ENCODE data around the gene PIK3C2A.
"Not testable (repeated sequence)": the region's sequence is repeated elsewhere in the genome, so short reads cannot be mapped to it uniquely, and the experiment has no call there.

Gene PIK3C2A

DNA sequence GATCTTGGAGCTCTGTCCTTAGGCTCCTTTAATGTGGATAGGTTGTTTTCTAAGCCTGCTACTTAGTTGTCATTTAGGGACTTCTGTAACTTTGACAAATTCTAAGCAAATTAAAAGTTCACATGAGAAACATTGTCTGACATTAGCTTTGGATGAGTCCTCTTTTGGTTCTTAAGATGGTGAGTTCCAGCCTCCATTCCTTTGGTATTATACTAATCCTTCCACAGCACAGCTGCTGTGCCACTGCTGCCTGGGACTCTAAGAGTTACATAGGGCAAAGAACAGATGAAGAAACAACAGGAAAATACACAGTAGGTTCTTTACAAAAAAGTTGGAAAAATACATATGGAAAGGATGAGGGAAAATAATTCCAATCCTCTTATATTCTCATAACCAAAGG lies 25.3 kb upstream of the PIK3C2A start:
- Histone ChIP-seq H3K4me3 (ENCODE audit: extremely low read depth, insufficient read depth, low read length, poor library complexity, severe bottlenecking) (no peak overlapping the region), H3K27ac (ENCODE audit: low read depth, low read length, severe bottlenecking) (no peak overlapping the region), H3K36me3 (ENCODE audit: control insufficient read depth, insufficient read depth, low read length) (no peaks in the 10 kb centered on the region), H3K4me1 (ENCODE audit: control insufficient read depth, insufficient read depth, low read length, poor library complexity, severe bottlenecking) (no peaks in the 10 kb centered on the region), H3K9me3 (ENCODE audit: control insufficient read depth, low read length) (no peaks in the 10 kb centered on the region)

DNA sequence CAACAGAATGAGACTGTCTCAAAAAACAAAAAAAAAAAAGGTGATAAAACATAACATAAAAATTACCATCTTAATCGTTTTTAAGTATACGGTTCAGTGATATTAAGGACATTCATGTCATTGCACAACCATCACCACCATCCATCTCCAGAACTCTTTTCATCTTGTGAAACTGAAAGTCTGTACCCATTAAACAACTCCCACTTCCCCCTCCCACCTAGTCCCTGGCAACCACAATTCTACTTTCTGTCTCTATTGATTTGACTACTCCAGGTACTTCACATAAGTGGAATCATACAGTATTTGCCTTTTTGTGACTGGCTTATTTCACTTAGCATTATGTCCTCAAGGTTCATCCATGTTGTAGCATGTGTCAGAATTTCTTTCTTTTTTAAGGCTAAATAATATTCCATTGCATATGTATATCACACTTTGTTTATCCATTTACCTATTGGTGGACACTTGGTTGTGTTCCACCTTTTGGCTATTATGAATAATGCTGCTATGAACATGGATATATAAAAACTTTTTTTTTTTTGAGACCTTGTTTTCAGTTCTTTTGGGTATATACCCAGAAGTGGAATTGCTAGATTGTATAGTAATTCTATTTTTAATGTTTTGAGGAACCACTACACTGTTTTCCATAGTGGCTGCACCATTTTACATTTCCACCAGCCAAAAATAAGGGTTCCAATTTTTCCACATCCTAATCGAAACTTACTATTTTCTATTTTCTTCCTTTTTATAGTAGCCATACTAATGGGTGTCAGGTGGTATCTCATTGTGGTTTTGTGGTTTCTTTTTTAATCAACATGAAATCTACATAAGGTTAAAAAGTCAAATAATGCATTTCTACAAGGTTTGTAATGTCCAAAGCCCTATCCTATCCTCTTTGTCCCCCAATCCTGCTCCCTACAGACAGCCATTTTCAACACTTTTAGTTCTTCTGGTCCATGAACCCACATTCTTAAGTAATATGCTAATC lies 23.4 kb upstream of the PIK3C2A start:
- whole genome bisulfite sequencing, 2 experiments (ENCODE audit: insufficient coverage in 2 of 2): 78 to 100% methylated on average over 2 of the region's 3 CpGs
- no peaks in the 10 kb centered on the region for H3K4me1 ChIP-seq (ENCODE audit: control insufficient read depth, insufficient read depth, low read length, poor library complexity, severe bottlenecking)

DNA sequence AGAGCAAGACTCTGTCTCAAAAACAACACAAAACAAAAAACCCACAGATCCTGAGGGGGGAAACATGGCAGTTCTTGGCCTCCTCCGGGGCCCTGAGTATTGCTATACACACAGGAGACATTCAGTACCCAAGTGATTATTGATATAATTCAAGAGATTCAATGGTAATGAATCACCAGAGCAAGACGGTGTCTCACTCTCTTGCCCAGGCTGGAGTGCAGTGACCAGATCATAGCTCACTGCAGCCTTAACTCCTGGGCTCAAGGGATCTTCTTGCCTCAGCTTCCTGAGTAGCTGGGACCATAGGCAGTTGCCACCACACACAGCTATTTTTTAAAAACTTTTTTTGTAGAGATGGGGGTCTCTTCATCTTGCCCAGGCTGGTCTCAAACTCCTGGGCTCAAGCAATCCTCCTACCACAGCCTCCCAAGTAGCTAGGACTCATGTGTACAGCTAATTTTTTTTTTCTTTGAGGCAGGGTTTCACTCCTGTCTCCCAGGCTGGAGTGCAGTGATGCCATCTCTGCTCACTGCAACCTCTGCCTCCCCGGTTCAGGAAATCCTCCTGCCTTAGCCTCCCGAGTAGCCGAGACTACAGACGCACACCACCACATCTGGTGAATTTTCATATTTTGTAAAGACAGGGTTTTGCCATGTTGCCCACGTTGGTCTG lies 21.8 kb upstream of the PIK3C2A start:
- Histone ChIP-seq H3K36me3 (ENCODE audit: control insufficient read depth, insufficient read depth, low read length) (no peaks in the 10 kb centered on the region), H3K4me3 (ENCODE audit: extremely low read depth, insufficient read depth, low read length, poor library complexity, severe bottlenecking) (no peak overlapping the region), H3K4me1 (ENCODE audit: control insufficient read depth, insufficient read depth, low read length, poor library complexity, severe bottlenecking) (peaks cover 4% of the 10 kb centered on the region), H3K9me3 (ENCODE audit: control insufficient read depth, low read length) (no peaks in the 10 kb centered on the region), H3K27ac (ENCODE audit: low read depth, low read length, severe bottlenecking) (no peak overlapping the region)
- 80 to 83% methylated on average over 6 of the region's 7 CpGs for WGBS, 2 experiments (ENCODE audit: insufficient coverage in 2 of 2)

More for the DNA sequence above, 23.4 kb upstream of the PIK3C2A start:
- Histone ChIP-seq H3K9me3 (ENCODE audit: control insufficient read depth, low read length) (no peaks in the 10 kb centered on the region), H3K36me3 (ENCODE audit: control insufficient read depth, insufficient read depth, low read length) (no peaks in the 10 kb centered on the region), H3K27ac (ENCODE audit: low read depth, low read length, severe bottlenecking) (no peak overlapping the region), H3K4me3 (ENCODE audit: extremely low read depth, insufficient read depth, low read length, poor library complexity, severe bottlenecking) (no peak overlapping the region)

GRCh38 chr11:17228186-17228925 lies 20.6 kb upstream of the PIK3C2A start:
- H3K4me1 ChIP-seq (ENCODE audit: control insufficient read depth, insufficient read depth, low read length, poor library complexity, severe bottlenecking); H3K27ac ChIP-seq (ENCODE audit: low read depth, low read length, severe bottlenecking); H3K4me3 ChIP-seq (ENCODE audit: extremely low read depth, insufficient read depth, low read length, poor library complexity, severe bottlenecking); H3K36me3 ChIP-seq (ENCODE audit: control insufficient read depth, insufficient read depth, low read length); H3K9me3 ChIP-seq (ENCODE audit: control insufficient read depth, low read length): not testable (repeated sequence)
- WGBS, 2 experiments (ENCODE audit: insufficient coverage in 2 of 2): 93 to 97% methylated on average over 23 to 29 of the region's 38 CpGs

DNA sequence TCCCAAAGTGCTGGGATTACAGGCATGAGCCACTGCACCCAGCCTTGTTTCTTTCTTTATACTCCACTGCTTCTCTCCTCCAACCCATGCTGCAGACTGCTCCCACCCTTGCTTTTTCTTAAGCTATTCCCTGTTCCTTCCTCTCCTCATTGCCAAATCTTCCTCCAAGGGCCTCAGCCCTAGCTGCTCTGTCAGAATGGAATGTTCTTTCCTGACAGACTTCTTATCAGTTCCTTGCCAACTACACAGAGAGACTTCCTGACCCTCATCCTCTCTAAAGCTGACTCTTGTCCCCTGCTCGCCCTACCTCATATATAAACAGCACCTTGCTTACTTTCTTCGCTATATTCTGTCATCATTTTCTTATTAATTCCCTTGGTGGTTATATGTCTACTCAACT lies 16.9 kb upstream of the PIK3C2A start:
- no peak overlapping the region for H3K4me3 ChIP-seq (ENCODE audit: extremely low read depth, insufficient read depth, low read length, poor library complexity, severe bottlenecking)
- H3K4me1 ChIP-seq (ENCODE audit: control insufficient read depth, insufficient read depth, low read length, poor library complexity, severe bottlenecking): peaks cover 13% of the 10 kb centered on the region
- WGBS, 2 experiments (ENCODE audit: insufficient coverage in 2 of 2): 57 to 86% methylated on average over 1 of the region's 2 CpGs
- no peak overlapping the region for H3K27ac ChIP-seq (ENCODE audit: low read depth, low read length, severe bottlenecking)
- no peaks in the 10 kb centered on the region for H3K9me3 ChIP-seq (ENCODE audit: control insufficient read depth, low read length)
- H3K36me3 ChIP-seq (ENCODE audit: control insufficient read depth, insufficient read depth, low read length): no peaks in the 10 kb centered on the region

GRCh38 chr11:17221968-17222367 lies 14.2 kb upstream of the PIK3C2A start:
- H3K4me1 ChIP-seq (ENCODE audit: control insufficient read depth, insufficient read depth, low read length, poor library complexity, severe bottlenecking): peaks cover 18% of the 10 kb centered on the region
- no peak overlapping the region for H3K4me3 ChIP-seq (ENCODE audit: extremely low read depth, insufficient read depth, low read length, poor library complexity, severe bottlenecking)
- no peaks in the 10 kb centered on the region for H3K9me3 ChIP-seq (ENCODE audit: control insufficient read depth, low read length)
- no peaks in the 10 kb centered on the region for H3K36me3 ChIP-seq (ENCODE audit: control insufficient read depth, insufficient read depth, low read length)
- no peak overlapping the region for H3K27ac ChIP-seq (ENCODE audit: low read depth, low read length, severe bottlenecking)
- WGBS, 2 experiments (ENCODE audit: insufficient coverage in 2 of 2): 100% methylated on average over 1 of the region's 1 CpG; no CpG with 5 or more reads in 1 of the 2 experiments

- Histone ChIP-seq H3K4me3 (ENCODE audit: extremely low read depth, insufficient read depth, low read length, poor library complexity, severe bottlenecking) (no peak overlapping the region), H3K4me1 (ENCODE audit: control insufficient read depth, insufficient read depth, low read length, poor library complexity, severe bottlenecking) (peaks cover 14% of the 10 kb centered on the region), H3K27ac (ENCODE audit: low read depth, low read length, severe bottlenecking) (no peak overlapping the region), H3K36me3 (ENCODE audit: control insufficient read depth, insufficient read depth, low read length) (peaks cover 2% of the 10 kb centered on the region), H3K9me3 (ENCODE audit: control insufficient read depth, low read length) (peaks cover 2% of the 10 kb centered on the region)
- WGBS, 2 experiments (ENCODE audit: insufficient coverage in 2 of 2): no CpG with 5 or more reads among the region's 2 CpGs
Observed at GRCh38 chr11:17219016-17219415, 11.2 kb upstream of the PIK3C2A start.

DNA sequence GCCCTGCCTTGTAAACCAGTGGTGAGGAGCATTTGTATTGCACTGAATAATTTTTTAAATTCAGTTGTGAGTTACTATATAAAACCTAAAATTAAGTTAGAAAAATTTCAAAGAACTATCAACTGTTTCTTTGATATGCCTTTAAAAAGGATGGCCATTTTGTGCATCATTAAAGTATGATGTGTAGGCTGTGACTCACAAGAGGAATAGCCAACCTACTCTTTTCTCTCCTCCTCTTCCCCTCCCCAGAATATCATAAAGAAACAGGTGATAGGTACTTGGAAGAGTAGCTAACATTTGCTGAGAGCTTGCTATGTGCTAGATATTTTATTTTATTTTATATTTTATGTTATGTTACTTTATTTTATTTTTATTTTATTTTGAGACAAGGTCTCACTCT lies 10.6 kb upstream of the PIK3C2A start:
- H3K36me3 ChIP-seq (ENCODE audit: control insufficient read depth, insufficient read depth, low read length): peaks cover 3% of the 10 kb centered on the region
- peaks cover 3% of the 10 kb centered on the region for H3K9me3 ChIP-seq (ENCODE audit: control insufficient read depth, low read length)
- no peak overlapping the region for H3K27ac ChIP-seq (ENCODE audit: low read depth, low read length, severe bottlenecking)
- H3K4me3 ChIP-seq (ENCODE audit: extremely low read depth, insufficient read depth, low read length, poor library complexity, severe bottlenecking): no peak overlapping the region
- peaks cover 14% of the 10 kb centered on the region for H3K4me1 ChIP-seq (ENCODE audit: control insufficient read depth, insufficient read depth, low read length, poor library complexity, severe bottlenecking)

- Histone ChIP-seq H3K36me3 (ENCODE audit: control insufficient read depth, insufficient read depth, low read length) (peaks cover 3% of the 10 kb centered on the region), H3K4me3 (ENCODE audit: extremely low read depth, insufficient read depth, low read length, poor library complexity, severe bottlenecking) (no peak overlapping the region), H3K27ac (ENCODE audit: low read depth, low read length, severe bottlenecking) (no peak overlapping the region), H3K4me1 (ENCODE audit: control insufficient read depth, insufficient read depth, low read length, poor library complexity, severe bottlenecking) (peaks cover 10% of the 10 kb centered on the region), H3K9me3 (ENCODE audit: control insufficient read depth, low read length) (peaks cover 3% of the 10 kb centered on the region)
- 89 to 100% methylated on average over 1 to 2 of the region's 3 CpGs for WGBS, 2 experiments (ENCODE audit: insufficient coverage in 2 of 2)
Observed at GRCh38 chr11:17217401-17217800, 9.6 kb upstream of the PIK3C2A start.

GRCh38 chr11:17214338-17214737 lies 6.6 kb upstream of the PIK3C2A start:
- Histone ChIP-seq H3K4me3 (ENCODE audit: extremely low read depth, insufficient read depth, low read length, poor library complexity, severe bottlenecking) (no peak overlapping the region), H3K27ac (ENCODE audit: low read depth, low read length, severe bottlenecking) (no peak overlapping the region), H3K9me3 (ENCODE audit: control insufficient read depth, low read length) (peaks cover 3% of the 10 kb centered on the region), H3K36me3 (ENCODE audit: control insufficient read depth, insufficient read depth, low read length) (peaks cover 3% of the 10 kb centered on the region), H3K4me1 (ENCODE audit: control insufficient read depth, insufficient read depth, low read length, poor library complexity, severe bottlenecking) (peaks cover 17% of the 10 kb centered on the region)
